ENCODE results near the gene HES6. TPM values are rescaled to one million over a fixed set of nuclear protein-coding genes. Genes with fewer than 3 reads are reported as not detected.

HES6 gene
- total RNA-seq, 2 experiments from 2014 or later: 1.5 to 1.9 TPM

DNA sequence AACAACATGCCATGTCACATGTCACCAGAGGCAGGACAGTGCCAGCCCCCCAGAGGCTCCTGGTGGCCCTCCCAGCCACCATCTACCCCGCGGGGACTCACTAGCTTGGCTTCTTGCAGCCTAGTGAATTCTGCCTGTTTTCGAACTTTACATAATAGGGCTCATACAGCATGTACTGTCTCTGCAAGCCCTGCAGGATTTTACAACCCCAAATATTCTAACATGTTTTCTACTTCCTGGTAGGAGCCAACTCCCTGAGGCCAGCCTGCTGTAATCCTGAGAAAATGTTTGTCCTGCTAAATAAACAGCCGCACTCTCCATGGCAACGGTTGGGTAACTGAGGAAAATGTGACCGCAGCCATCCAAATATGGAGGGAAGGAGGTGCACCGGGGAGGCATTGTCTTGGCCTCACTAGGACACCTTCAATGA, 45.8 kb upstream of the HES6 start:
- Histone ChIP-seq H3K27ac (ENCODE audit: low read depth in 1 of 2, low read length in 2 of 2) (no peak overlapping the region), H3K9me3 (ENCODE audit: control insufficient read depth in 1 of 2, insufficient read depth in 1 of 2, low read length in 2 of 2) (no peaks in the 10 kb centered on the region), H3K27me3 (ENCODE audit: control insufficient read depth in 1 of 2, insufficient read depth in 2 of 2, low read length in 2 of 2) (no peaks in the 10 kb centered on the region), H3K4me3 (ENCODE audit: low read length) (no peak overlapping the region), H3K4me1 (ENCODE audit: insufficient read depth, low read length) (peaks cover 49% of the 10 kb centered on the region), H3K36me3 (ENCODE audit: insufficient read depth, low read length) (peaks cover 5% of the 10 kb centered on the region)
- Mint-ChIP-seq H3K27me3 (no peaks in the 10 kb centered on the region), H3K9me3 (no peaks in the 10 kb centered on the region), H3K27ac (no peak overlapping the region), H3K36me3 (ENCODE audit: low read depth) (peaks cover 8% of the 10 kb centered on the region), H3K4me1 (ENCODE audit: low read depth) (peaks cover 55% of the 10 kb centered on the region), H3K4me3 (peak overlapping the region; percentile 20)
- ATAC-seq (ENCODE audit: poor library complexity) (no peak), DNase-seq (no peak)
- TF ChIP-seq, protein P1, sequence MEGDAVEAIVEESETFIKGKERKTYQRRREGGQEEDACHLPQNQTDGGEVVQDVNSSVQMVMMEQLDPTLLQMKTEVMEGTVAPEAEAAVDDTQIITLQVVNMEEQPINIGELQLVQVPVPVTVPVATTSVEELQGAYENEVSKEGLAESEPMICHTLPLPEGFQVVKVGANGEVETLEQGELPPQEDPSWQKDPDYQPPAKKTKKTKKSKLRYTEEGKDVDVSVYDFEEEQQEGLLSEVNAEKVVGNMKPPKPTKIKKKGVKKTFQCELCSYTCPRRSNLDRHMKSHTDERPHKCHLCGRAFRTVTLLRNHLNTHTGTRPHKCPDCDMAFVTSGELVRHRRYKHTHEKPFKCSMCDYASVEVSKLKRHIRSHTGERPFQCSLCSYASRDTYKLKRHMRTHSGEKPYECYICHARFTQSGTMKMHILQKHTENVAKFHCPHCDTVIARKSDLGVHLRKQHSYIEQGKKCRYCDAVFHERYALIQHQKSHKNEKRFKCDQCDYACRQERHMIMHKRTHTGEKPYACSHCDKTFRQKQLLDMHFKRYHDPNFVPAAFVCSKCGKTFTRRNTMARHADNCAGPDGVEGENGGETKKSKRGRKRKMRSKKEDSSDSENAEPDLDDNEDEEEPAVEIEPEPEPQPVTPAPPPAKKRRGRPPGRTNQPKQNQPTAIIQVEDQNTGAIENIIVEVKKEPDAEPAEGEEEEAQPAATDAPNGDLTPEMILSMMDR (IDR thresholded peaks at IDR 0.05): no peak
- ChIA-PET CTCF (no interaction called here), POLR2A (no interaction called here)
- intact Hi-C loops (cut with DNase I, micrococcal nuclease): loop anchor here in 1 of 2 experiments (5.0 kb wide), 1 partner anchor 223 kb away; the partner anchor contains the start of gene SCLY

DNA sequence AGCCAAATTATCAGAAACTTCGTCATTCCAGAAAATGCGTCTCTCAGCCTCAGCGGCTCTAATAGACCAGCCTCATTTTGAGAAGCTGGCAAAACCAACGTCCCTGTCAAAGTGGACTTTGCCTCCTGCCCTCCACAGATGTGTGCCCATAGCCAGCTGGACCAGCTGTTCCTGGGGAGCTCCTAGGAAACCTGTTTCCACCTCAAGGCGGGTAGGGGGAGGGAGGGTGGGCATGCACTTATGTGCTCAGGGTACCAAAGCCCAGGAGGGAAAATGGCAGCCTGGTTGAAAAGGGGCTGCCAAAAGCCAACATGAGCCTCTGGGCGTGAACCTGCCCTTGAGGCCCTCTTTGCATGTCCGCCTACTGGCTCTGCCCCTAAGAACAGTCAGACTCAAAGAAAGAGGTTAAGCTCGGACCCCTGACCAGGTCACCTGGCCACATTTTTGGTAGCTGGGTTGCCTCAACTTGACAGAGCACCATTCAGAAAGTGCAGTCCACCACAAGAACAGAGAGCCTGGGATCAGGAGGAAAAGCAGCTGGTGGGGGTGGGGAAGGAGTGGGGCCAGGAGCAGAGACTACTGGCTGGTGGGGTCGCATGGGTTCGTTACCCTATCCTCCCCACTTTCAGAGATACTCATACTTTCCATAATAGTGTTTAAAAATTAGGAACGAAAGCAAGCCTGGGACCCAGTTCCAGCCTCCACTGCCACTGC, 45.1 kb upstream of the HES6 start:
- H3K36me3 Mint-ChIP-seq (ENCODE audit: low read depth): peaks cover 8% of the 10 kb centered on the region
- Histone ChIP-seq H3K9me3 (ENCODE audit: control insufficient read depth in 1 of 2, insufficient read depth in 1 of 2, low read length in 2 of 2) (no peaks in the 10 kb centered on the region), H3K36me3 (ENCODE audit: insufficient read depth, low read length) (peaks cover 5% of the 10 kb centered on the region), H3K4me3 (ENCODE audit: low read length) (no peak overlapping the region), H3K4me1 (ENCODE audit: insufficient read depth, low read length) (peaks cover 47% of the 10 kb centered on the region), H3K27me3 (ENCODE audit: control insufficient read depth in 1 of 2, insufficient read depth in 2 of 2, low read length in 2 of 2) (no peaks in the 10 kb centered on the region), H3K27ac (ENCODE audit: low read depth in 1 of 2, low read length in 2 of 2) (no peak overlapping the region)
- DNase-seq (no peak), ATAC-seq (ENCODE audit: poor library complexity) (no peak)
- H3K9me3 Mint-ChIP-seq: no peaks in the 10 kb centered on the region
- ChIA-PET CTCF (no interaction called here), POLR2A (no interaction called here)
- intact Hi-C loops (cut with DNase I, micrococcal nuclease): loop anchor here in 1 of 2 experiments (5.0 kb wide), 1 partner anchor 223 kb away; the partner anchor contains the start of gene SCLY
- H3K27me3 Mint-ChIP-seq: no peaks in the 10 kb centered on the region
- H3K27ac Mint-ChIP-seq: peak overlapping the region; percentile 33
- TF ChIP-seq, protein P1 (IDR thresholded peaks at IDR 0.05): no peak
- peaks cover 60% of the 10 kb centered on the region for H3K4me1 Mint-ChIP-seq (ENCODE audit: low read depth)
- no peak overlapping the region for H3K4me3 Mint-ChIP-seq

DNA sequence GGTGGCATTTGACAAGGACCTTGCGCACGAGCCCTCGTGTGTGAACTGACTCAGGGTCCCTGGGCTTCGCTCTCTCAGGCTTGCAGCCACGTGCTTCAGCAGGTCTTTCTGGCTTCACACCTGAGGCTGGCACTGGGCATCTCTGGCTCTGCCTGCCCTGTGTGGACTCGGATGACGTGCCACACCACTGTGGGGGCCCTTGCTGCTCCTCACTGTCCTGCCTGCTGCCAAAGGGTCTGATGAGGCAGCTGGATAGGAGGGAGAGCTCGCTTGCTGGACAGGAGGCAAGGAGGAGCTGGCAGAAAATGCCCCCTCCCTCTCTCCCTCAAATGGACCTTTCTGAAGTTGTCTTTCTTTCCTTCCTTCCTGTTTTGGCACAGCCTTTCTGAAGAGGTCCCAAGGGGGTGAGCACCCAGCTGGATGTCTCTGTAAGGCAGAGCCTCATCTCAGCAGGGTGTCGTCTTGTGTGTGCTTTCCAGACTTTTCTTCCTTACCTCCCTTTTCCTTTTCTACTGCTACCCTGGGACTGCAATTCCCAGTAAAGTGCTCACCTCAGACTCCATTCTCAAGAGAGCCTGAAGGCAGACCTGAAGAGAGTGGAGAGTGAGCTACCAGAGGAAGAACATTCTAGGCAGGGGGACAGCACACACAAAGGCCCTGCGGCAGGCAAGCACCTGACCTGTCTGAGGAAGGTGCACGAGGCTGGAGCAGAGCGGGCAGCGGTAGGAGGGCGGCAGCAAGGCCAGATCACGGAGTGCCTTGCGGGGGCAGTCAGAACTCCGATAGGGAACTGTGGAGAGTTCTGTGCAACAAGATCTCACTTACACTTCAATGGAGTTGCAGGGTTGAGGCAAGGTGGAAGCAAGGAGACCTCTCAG, 43.3 kb upstream of the HES6 start:
- Mint-ChIP-seq H3K4me1 (ENCODE audit: low read depth) (peaks cover 52% of the 10 kb centered on the region), H3K27me3 (no peaks in the 10 kb centered on the region), H3K4me3 (no peak overlapping the region), H3K36me3 (ENCODE audit: low read depth) (peaks cover 5% of the 10 kb centered on the region), H3K27ac (no peak overlapping the region), H3K9me3 (no peaks in the 10 kb centered on the region)
- DNase-seq (no peak), ATAC-seq (ENCODE audit: poor library complexity) (no peak)
- H3K4me1 ChIP-seq (ENCODE audit: insufficient read depth, low read length): peaks cover 36% of the 10 kb centered on the region
- H3K27me3 ChIP-seq (ENCODE audit: control insufficient read depth in 1 of 2, insufficient read depth in 2 of 2, low read length in 2 of 2): no peaks in the 10 kb centered on the region
- intact Hi-C loops (cut with DNase I, micrococcal nuclease): no loop called here
- H3K27ac ChIP-seq (ENCODE audit: low read depth in 1 of 2, low read length in 2 of 2): no peak overlapping the region
- CTCF ChIA-PET: no interaction called here
- H3K36me3 ChIP-seq (ENCODE audit: insufficient read depth, low read length): peaks cover 5% of the 10 kb centered on the region
- H3K4me3 ChIP-seq (ENCODE audit: low read length): no peak overlapping the region
- POLR2A ChIA-PET: no interaction called here
- H3K9me3 ChIP-seq (ENCODE audit: control insufficient read depth in 1 of 2, insufficient read depth in 1 of 2, low read length in 2 of 2): no peaks in the 10 kb centered on the region
- TF ChIP-seq, protein P1 (IDR thresholded peaks at IDR 0.05): no peak

All from CD4-positive, alpha-beta T cell (primary cell).